HG02970 (cell line): Measurements from ENCODE around the gene SCTR.

Source experiments
- ATAC-seq: cut with Tn5 transposase; IDR thresholded peaks from one replicate; pipeline ENCODE4 v1.9.1; 2021; ENCODE audit warnings: mild to moderate bottlenecking, moderate library complexity, moderate number of reproducible peaks; ENCODE audit not compliant: unreplicated experiment, low FRiP score

SCTR gene

DNA sequence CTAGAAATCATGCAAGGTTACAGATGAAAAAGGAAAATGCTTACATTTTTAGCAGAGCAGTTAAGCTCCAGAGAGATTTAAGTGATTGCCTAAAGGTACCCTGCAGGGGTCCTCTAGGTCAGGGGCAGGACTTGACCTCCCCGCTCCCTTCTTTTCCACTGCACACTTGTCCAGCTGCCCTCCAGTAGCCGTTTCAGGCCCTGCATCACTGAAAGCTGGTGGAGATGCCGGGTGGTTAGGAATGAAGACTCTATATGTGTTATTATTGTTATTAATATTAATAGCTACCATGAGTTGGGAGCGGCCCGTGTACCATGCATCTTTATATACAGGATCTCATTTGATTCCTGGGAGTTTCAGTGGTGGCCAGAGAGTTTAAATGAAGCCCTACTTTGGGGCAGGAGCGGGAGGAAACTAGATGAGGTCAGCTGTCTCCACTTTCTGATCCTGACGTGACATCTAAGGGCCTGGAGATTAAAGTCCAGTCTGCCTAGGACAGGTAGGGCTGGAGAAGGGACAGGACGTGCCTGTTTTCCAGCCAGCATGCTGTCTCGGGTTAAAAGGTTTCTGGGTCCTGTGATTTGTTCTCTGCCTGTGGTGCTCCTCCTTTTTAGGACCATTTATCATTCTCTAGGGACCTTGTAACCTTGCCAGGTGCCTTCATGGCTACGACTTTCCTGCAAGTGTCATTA, 90.5 kb downstream of the SCTR start:
- no peak for ATAC-seq

DNA sequence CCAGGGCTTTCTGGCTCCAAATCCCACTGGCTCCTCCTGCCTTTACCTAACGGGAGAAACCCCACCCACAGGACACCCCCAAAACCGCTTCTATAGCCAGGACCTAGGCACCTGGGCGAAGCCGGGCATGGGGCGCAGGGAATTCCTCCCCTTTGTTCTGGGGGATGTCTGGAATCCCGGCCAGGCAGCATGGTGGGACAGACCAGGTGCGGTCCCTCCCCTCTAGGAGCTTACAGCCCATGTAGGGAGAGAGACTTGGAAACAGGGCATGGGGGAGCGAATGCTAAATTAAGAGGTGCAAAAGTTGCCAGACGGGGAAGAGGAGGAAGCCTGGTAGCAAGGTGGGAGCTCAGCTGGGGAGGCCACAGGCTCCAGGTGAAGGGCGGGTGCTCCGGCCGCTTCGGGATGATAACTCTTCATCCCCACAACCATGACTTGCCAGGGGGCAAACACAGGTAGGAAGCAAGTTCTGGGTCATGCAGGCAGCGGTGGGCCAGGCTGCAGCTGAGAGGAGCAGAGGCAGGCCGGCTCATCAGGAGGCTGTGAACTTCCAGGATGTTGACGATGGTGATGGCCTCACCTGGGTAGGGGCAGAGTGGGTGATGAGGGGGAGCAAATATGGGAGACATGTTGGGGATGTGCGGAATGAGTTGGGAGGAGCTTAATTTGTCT, 91.3 kb downstream of the SCTR start:
- ATAC-seq = no peak

DNA sequence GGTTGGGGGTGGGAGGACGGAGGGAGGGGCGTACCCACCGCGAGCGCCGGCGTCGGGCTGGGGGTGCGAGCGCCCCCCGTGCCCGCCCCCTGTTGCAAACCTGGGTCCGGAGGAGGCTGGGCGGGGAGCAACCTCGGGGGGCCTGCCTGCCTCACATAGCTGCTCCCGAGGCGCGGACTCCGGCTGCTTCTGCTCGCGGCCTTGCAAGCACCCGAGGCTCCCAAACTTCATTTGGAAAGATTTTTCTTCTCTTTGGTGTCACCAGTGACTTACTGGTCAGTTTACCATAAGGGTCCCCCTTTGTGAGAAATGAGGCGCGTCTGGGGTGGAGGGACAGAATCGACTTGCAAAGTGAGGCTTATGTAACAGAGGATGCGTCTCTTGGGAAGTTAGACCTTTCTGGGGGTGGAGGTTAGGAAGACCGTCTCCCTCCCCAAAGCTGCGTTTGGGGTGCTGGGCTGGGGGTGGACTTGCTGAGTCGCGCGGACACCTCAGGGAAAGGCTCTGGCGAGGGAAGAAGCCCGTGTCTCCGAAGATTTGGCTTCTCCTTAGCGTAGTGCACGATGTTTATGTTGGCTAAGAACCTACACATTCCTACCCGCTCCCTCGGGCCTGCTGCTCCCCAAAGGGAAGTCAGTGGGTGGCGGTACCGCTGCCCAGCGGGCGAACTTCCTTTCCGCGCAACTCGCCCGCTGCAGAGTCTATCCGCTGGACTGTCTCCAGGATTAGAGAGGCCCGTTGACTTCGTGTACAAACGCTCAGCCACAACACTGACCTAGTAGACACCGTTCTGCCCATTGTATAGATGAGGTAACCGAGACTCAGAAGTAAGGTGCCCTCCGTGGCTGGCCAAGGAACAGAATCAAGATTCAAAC, 92.1 kb downstream of the SCTR start:
- ATAC-seq = no peak

DNA sequence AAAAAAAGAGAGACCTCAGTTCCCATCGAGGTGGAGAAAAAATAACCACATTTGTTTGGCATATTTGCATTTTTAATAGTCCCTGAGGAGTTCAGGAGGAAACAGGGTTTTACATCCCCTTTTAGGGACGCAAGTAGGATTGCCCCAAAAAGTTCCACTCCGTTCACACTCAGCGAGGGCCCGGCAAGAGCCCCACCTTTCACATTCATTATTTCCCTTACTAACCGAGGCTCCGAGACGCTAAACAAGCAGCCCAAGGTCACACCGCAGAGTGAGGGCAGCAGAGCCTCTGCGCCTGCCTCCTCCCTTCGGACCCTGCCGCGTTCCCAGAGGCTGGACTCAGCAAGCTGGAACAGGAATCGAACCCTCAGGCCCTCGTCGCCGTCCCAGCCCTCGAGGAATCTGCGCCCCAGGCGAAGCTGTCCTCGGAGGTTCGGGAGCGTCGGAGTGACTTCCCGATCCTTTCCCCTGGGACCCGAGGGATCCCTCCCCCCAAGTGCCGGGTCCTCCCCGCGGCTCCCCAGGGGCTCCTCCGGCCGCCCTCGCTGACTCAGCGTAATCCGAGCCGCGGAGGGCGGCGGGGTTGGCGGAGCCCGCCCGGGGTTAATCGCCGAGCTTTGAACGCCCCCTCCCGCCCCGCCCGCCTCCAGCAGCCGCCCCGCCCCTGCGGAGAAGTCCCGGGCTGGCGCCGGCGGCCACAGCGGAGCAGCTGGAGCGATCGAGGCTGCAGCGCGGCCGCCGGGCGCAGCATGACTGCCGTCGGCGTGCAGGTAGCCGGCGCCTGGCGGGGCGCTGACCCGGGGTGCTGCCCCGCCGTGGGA, 92.9 kb downstream of the SCTR start, which contains the start of gene TMEM37:
Gene TMEM37, plus strand, starts transcription at position 700 of the 821 bp plus-strand sequence. Its CDS starts 50 bp downstream, at position 750.
- ATAC-seq = peak; percentile 59

DNA sequence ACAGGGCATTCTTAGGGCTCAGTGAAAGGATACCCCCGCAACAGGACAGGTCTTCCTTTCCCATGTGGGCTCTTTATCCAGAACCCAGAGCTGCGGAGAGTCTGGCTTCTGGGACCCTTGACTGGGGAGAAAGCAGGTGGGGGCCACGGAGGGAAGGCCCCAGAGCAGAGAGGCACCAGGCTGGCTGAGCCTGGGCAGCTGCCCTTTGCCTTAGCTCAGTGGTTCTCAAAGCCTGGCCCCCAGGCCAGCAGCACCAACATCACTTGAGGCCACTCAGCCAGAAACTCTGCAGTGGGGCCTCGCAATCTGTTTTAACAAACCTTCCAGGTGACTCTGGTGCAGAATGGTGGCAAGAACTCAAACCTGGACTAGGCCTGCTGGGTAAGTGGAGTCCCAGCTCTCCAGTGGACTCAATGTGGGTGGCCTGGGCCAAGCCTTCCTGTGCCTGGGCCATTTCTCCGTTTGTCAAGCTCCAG, 94.2 kb downstream of the SCTR start:
- ATAC-seq = no peak

DNA sequence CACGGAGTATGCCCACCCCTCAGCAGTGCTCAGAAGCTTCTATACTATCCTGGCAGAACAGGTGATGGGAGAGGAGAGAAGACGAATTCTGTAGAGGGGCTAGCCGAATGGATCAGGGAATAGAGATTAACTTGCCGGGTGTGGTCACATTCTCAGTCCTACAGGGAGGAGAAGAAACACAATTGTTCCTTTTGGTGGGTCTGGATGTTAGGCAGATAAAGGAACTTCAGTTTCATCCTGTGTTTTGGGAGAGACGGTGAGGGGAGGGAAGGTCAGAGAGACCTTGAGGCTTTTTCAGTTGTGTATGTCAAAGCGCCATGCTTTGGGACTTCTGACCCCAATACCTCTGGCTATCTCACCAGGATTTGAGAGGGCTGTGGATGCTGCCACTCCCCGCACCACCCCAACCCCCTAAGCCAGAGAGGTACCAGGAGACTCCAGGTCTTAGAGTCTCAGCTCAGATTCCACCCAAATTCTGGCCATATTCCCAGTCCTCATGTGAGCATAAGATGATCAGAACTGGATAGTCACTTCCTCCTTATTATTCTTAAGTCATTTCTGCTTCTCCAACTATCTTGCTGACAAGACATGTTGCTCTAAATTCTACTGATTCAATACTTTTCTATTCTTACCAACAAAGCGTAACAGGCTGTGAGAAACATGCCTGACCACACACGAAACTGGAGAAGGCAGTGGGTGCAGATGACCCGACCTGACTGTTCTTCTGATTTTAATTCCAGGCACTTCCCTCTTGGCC, 94.9 kb downstream of the SCTR start:
- no peak for ATAC-seq

DNA sequence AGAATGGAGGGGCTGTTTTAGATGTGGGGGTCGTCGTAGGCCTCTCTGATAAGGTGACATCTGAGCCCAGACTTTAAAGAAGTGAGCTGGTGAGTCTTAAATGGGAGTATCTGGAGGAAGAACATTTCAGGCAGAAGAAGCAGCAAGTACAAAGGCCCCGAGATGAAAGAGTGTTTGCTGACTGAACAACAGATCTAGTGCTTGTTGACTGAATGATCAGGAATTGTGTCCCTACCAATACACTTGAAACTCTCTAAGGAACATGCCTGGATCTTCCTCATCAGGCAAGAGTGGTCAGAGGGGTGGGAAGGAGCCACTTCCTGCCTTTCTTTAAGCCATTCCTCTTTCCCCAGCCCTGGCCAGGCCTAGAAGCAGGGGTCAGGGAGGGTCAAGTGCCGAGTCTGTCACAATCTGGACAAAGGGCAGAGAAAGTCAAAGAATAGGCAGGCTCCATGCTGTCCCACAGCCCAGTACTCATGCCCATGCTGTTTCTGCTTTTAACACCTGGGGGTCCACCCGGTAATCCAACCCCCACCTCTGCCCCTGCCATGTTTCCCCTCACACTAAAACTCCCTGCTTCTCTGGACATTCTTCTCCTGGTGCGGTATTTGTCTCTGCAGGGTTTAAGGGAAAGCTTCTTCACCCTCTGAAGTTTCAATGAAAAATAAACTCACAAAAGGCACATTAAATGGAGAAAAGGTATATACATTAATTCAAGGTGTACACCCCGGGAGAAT, 95.6 kb downstream of the SCTR start:
- ATAC-seq = no peak

DNA sequence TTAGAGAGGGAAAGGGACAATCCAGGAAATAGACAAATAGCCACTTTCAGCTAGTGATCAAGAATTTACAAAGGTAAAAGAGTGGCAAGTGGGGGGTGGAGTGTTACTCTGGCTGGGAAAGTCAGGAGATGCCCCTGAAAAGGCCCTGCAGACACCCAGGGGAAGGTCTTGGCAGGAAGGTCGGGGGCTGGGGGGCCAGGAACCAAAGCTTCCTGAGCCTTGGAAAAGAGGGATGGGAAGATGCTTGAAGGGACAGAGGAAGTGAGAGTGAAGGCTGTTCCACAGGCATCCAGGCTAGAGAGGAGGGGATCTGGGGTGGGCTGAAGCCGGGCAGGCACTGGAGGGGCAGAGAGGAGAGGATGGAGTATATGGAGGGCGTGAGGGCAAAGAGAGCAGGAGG, 96.5 kb downstream of the SCTR start:
- ATAC-seq = no peak

DNA sequence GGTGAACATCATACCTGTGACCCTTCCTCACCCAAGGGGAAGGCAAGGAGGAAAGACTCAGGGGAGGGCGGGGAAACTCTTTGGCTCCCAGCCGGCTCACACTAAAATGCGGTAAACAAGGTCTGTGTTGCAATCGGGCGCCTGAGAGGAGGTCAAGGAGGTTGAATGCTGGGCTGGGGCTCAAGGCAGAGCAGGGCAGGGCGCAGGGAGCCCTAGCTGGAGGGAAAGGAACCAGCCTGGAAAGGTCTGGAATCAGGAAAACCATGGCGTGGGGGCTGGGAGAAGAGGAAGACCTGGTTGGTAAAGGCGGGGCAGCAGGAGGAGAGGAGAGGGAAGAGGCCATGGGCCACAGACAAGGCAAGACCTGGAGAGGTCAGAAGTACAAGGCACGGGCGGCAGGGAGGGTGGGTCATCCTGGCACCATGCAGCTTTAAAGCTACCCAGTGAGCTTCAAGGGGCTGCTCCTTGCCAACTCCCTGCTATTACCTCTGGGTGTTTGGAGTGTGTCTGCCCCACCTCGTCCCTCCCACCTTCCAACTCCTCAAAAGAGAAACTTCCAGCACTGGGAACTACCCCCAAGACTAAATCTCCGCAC, 97.4 kb downstream of the SCTR start:
- no peak for ATAC-seq

DNA sequence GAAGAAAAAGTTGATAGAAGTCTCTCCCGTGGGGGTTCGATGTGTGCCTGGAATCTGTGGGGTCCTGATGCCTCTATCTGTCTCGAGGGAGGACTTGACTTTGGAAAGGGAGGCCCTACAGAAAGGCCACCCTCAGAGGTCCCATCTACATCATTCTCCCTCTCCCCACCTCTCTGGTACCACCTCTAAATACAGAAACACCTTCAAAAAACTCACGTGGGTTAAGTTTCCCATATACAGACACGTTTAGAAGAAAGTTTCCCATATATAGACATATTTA, 97.9 kb downstream of the SCTR start:
- no peak for ATAC-seq

DNA sequence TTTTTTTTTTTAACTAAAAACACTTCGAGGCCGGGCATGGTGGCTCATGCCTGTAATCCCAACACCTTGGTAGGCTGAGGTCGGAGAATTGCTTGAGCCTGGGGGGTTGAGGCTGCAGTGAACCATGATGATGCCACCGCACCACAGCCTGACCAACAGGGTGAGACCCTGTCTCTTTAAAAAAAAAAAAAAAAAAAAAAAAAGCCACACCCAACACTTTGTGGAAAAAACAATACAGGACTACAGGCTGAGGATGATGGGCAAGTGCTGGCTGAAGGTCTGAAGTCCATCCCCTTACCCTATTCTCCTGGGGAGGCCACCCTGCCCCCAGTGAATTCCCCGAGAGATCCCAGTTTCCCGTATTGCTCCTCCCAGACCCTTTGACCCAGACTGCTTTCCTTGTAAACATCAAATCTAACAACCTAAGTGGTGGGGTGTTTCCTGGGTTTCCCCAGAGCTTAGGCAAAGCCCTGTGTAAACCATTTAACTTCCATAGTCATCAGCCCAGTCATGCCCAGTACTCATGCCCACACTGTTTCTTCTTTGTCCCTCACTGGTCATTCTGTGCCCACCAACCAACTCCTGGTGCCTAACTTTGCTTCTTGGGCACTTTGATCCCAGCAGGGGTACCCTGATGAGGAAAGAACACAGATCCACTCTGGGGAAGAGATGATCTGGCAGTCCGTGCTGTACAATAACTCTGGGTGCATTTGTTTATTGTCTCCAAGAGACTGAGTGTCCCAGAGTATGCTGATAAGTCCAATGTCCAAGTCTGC, 98.5 kb downstream of the SCTR start:
- no peak for ATAC-seq

DNA sequence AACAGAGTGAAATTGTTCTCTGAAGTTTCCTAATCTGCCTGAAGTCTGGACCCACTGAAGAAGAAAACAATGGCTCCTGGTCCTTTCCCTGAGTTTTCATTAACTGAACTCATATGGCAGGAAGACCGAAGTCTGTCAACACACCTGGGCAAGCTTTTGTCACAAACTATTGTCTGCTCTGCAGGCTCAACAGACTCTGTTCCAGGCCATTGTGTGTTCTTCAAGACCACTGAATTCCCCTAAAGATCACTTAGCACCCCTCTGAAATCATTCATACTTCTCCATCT, 99.2 kb downstream of the SCTR start:
- ATAC-seq = no peak

DNA sequence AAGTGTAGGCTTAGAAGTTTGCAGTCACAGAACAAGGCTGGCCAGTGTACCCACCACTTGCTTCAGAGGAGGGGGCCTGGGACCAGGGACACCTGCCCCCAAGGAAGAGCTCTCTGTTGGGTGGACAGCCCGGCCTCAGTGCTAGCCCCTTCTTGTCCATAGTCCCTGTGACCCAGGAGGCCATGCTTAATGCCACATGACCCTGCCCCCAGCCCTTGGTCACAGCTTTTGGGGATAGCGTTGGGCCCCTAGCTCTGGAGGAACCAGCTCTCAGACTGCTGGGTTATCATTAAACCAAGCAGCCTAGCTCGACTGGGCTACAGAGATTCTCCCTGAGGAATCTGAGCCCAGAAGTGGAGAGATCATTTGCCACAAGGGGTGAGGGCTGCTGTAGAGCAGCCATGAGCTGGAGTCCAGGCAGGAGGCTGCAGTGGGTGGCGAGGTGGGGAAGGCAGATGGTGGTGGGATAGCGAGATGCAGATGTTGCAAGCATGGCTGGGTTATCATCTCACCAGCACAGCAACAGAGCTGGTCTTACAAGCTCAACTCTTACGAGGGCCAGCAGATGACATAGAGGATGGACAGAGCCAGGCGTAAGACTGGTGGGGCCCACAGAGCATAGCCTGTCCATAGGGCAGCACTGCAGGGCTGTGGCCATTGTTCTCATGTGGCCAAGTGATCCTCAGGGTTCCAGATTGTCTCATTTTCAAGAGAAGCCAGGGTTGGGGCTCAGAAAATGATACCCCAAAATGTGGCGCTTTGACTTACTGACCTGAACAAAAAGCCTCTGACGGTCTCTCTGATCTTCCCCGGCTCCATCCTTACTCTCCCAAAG, 99.8 kb downstream of the SCTR start:
- ATAC-seq = no peak

DNA sequence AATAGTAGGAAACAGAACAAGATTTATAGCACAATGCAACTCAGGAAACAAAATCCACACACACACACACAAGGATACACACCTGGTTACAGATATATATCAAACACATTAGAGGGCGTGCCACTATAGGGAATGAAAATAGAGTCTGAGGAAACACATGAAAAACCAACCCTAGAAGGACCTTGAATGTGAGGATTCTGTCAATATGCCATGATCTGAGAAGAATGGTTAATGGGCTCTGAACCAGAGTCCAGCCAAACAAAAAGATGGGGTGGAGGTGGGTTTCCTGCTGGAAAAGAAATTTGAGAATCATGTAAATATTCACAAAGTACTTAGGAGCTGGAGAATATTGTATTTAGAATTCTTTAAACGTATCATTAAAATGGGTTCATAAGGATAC, 100.5 kb downstream of the SCTR start:
- no peak for ATAC-seq

DNA sequence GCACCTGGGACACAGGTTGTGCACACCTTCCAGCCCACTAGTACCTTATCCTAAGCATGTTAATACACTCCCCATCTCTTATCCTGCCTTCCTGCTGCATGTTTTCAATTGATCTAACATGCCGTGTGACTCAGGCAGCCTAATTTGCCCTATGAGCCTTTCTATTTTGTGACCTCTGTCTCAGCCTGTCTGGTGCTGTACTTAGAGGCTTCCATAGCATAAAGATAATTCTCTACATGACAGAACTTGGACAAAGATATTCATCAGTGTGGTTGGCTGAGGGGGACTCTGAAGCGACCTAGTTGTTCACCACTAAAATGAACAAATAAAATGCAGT, 101.2 kb downstream of the SCTR start:
- no peak for ATAC-seq

DNA sequence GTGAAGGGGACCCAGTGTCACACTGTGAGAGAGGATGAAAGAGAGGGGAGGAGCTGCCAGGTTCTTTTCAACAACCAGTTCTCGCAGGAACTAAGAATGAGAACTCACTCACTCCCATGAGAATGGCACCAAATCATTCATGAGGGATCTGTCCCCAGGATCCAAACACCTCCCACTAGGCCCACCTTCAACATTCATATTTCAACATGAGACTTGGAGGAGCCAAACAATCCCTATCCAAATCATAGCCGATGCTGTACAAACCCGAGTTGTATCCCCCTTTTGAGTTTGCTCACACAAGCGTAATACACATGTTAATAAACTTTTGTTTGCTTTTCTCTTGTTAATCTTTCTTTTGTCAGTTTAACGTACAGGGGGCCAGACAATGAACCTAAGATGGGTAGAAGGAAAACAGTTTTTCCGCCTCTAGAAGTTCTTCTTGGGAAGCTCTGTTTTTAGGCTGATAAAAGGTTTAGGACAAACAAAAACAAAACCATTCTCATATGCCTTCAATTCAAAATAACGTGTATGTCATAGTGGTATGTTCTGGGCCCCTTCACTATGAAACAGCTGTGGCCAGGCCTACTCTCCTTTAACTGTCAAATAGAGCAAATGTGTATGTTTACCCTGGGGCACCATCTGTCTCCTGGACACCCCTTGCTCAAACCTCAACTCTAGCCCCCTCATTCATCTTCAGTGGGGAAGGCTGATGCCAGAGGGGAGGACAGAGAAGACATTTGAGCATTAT, 101.7 kb downstream of the SCTR start:
- ATAC-seq = no peak

DNA sequence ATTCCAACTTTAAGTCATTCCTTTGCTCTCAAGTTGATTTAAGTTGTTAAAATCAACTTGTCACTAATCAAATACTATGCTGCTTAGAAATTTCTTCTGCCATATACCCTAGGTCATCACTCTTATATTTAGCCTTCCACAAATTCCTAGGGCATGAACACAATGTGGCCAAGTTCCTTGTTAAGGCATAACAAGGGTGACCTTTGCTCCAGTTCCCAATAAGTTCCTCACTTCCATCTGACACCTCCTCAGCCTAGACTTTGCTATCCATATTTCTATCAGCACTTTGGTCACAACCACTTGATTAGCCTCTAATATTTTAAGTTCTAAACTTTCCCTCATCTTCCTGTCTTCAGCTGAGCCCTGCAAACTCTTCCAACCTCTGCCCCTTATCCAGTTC, 102.5 kb downstream of the SCTR start:
- ATAC-seq = no peak
